Measurements from ENCODE around the gene CCL22. TPM values are rescaled to one million over a fixed set of nuclear protein-coding genes. Genes with fewer than 3 reads are reported as not detected.
A peak's percentile ranks its signal among the peaks of the same experiment; 100 is the strongest.

Gene CCL22
- total RNA-seq, 1 donor from 2014 or later, result not detected

GRCh38 chr16:57345666-57346204 is 12.8 kb upstream of the CCL22 start:
- DNase-seq (ENCODE audit: low spot score in 2 of 2), result no peak
- FAIRE-seq, result no peak

DNA sequence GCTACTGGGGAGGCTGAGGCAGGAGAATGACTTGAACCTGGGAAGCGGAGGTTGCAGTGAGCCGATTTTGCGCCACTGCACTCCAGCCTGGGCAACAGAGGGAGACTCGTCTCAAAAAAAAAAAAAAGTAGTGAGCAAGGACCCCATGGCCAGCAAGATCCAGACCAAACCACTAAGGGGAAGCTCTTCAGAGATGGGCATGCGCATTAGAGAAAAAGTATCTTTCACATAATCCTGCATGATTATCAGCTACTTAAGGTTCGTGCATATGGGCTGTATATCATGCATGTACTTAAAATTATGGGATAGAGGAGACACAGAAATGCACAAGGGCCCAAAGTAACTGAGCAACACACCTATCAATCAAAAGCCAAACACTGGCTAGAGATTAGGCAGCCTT is 10.7 kb upstream of the CCL22 start:
- FAIRE-seq (no peak), DNase-seq (ENCODE audit: low spot score in 2 of 2) (no peak)

DNA sequence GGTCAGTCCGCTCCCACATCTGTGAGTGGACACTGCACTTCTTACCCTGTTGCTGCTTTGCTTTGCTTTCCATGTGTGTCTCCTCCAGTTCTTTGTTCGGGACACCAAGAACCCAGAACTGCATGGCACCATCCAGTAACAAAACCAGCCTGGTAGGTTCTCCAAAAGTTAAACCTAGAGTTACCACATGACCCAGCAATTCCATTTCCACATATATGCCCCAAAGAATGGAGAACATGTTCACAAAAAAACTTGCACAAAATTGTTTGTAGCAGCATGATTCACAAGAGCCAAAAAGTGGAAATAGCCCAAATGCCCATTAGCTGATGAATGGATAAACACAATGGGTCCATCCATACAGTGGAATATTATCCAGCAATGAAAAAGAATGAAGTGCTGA is 10.3 kb upstream of the CCL22 start:
- FAIRE-seq, result no peak
- no peak for DNase-seq (ENCODE audit: low spot score in 2 of 2)

- no peak for FAIRE-seq
- DNase-seq (ENCODE audit: low spot score in 2 of 2), result no peak
Measured at GRCh38 chr16:57349212-57350031, 9.2 kb upstream of the CCL22 start.

DNA sequence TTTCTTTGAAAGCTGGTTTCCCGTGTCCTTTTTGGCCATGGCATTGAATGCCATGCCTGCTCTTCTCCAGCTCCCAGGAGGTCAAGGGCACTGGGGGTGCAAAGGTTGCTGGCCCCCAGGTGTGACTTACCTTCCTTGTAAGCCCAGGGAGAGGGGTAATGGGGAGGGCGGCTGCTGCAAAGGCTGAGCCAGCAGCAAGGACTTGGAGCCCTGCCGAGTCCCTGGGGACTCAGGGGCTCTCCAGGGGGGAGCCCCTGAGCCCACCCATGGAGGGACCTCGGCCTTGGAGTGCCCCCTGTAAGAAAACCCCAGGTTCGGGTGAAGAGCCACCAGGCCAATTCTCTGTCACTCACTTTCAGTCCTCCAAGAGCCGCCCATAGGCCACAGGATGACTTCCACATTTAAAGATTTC is 5.9 kb upstream of the CCL22 start:
- DNase-seq (ENCODE audit: low spot score in 2 of 2), result no peak

GRCh38 chr16:57354311-57354710 is 4.3 kb upstream of the CCL22 start:
- no peak for FAIRE-seq

More for the DNA sequence above, 5.9 kb upstream of the CCL22 start:
- no peak for FAIRE-seq

DNA sequence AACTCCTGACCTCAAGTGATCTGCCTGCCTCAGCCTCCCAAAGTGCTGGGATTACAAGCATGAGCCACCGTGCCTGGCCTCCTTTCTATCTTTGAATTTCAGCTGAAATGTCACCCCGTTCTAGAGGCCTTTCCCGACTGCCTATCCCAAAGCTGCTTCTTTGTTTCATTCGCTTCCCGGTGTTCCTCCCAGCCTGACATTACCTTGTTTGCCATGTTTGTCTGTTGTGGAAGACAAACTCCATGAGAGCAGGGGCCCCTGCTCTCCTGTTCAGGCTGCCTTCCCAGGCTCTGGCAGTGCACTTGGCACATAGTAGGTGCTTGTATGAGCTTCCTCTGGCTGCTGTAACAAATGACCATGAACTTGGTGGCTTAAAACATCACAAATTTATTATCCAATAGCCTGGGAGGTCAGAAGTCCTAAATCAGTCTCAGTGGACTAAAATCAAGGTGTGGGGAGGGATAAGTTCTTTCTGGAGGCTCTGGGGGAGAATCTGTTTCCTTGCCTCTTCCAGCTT is 2.6 kb upstream of the CCL22 start:
- no peak for DNase-seq (ENCODE audit: low spot score in 2 of 2)
- FAIRE-seq, result no peak

More at GRCh38 chr16:57354311-57354710, 4.3 kb upstream of the CCL22 start:
- no peak for DNase-seq (ENCODE audit: low spot score in 2 of 2)

GRCh38 chr16:57356547-57356946 is 2.0 kb upstream of the CCL22 start:
- DNase-seq (ENCODE audit: low spot score in 2 of 2), result no peak
- FAIRE-seq, result no peak

DNA sequence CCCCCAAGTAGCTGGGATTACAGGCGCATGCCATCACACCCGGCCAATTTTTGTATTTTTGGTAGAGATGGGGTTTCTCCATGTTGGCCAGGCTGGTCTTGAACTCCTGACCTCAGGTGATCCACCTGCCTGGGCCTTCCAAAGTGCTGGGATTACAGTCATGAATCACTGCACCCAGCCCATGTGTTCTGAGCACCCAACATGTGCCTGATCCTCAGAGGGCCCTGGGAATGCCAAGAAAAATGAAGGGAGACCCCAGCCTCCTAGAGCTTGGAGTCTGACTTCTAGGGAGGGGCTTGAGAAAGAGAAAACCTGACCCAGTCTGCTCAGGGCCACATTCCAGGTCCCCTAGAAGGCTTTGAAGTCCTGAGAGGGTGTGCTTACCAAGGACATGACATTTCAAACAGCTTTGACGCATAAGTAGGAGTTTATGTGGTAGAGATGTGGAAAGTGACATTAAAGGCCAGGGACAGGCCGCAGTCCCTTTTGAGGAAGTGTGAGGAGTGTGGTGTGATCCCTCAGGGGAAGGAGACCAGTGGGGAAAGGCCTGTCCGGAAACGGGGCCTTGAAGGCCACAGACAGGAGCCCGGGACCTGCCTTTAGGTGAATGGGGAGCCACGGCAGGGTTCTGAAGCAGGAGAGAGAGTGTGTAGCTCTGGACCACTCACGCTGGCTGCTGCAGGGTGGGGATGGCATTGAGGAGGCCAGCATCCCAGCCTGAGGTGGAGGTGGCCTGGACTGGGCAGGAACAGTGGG is 1.1 kb upstream of the CCL22 start:
- DNase-seq (ENCODE audit: low spot score in 2 of 2) (no peak), FAIRE-seq (no peak)

DNA sequence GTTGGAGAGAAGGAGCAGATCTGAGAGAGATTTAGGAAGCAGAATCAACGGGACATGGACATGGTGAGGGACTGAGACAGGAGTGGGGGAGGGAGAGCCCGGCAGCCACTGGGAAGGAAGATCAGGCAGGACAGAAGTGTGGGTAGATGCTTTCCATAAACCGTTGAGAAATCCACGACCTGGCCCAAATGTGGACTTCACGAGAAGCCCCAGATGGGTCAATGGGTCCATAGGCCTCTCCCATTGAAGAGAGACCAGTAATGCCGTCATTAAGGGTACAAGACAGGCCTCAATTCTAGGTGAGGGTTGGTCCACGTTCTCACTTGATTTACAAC is 530 bp upstream of the CCL22 start:
- DNase-seq (ENCODE audit: low spot score in 2 of 2) (no peak), FAIRE-seq (no peak)

- DNase-seq (ENCODE audit: low spot score in 2 of 2) (no peak), FAIRE-seq (no peak)
Measured at GRCh38 chr16:57360321-57360935, 1.8 kb downstream of the CCL22 start.

GRCh38 chr16:57361404-57361803 is 2.8 kb downstream of the CCL22 start:
- DNase-seq (ENCODE audit: low spot score in 2 of 2) (no peak), FAIRE-seq (no peak)

DNA sequence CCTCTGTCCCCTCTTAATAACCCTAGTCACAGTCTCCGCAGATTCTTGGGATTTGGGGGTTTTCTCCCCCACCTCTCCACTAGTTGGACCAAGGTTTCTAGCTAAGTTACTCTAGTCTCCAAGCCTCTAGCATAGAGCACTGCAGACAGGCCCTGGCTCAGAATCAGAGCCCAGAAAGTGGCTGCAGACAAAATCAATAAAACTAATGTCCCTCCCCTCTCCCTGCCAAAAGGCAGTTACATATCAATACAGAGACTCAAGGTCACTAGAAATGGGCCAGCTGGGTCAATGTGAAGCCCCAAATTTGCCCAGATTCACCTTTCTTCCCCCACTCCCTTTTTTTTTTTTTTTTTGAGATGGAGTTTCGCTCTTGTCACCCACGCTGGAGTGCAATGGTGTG is 5.6 kb downstream of the CCL22 start:
- DNase-seq (ENCODE audit: low spot score in 2 of 2), result no peak
- no peak for FAIRE-seq

- DNase-seq (ENCODE audit: low spot score in 2 of 2) (no peak), FAIRE-seq (no peak)
Measured at GRCh38 chr16:57366544-57367040, 8.0 kb downstream of the CCL22 start.

GRCh38 chr16:57367116-57367752 is 8.7 kb downstream of the CCL22 start:
- DNase-seq (ENCODE audit: low spot score in 2 of 2), result no peak
- no peak for FAIRE-seq

- no peak for FAIRE-seq
- no peak for DNase-seq (ENCODE audit: low spot score in 2 of 2)
Measured at GRCh38 chr16:57371494-57372371, 13.2 kb downstream of the CCL22 start.

- FAIRE-seq (no peak), DNase-seq (ENCODE audit: low spot score in 2 of 2) (peak; percentile 37 to 88)
Measured at GRCh38 chr16:57372372-57373116, 14.0 kb downstream of the CCL22 start, which contains the start of gene CX3CL1. CX3CL1 (plus strand) TSS chr16:57372490; CDS start chr16:57372569, 79 bp downstream.

- no peak for FAIRE-seq
- no peak for DNase-seq (ENCODE audit: low spot score in 2 of 2)
Measured at GRCh38 chr16:57373117-57373947, 14.7 kb downstream of the CCL22 start.
